ENCODE results near the gene COL16A1.

The COL16A1 gene

DNA sequence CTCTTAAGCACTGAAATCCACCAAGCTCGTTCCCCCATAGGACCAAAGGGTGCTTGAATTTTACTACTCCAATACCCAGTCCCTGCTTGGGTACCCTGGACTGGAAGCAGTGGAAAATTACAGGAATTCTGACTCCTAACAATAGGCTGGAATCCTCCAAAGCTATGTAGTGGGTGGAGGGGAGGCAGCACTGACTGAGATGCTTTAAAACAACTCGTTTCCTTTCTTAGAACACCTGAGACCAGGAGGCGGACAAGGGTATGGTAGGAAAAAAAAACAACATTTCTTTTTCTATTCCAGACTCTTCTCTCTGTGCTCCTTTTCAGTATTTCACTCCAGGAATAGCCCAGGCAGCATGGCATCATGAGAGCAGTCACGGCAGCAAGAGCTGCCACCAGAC is 61.5 kb downstream of the COL16A1 start:
- Histone ChIP-seq H3K4me2 (ENCODE audit: insufficient read depth, low read length) (no peak overlapping the region), H3K36me3 (ENCODE audit: insufficient read depth, low read length) (no peaks in the 10 kb centered on the region; the same call in 1 of the 2 replicates), H3K9ac (ENCODE audit: low read depth, low read length) (no peak overlapping the region), H4K20me1 (ENCODE audit: insufficient read depth, low read length) (peaks cover 25% of the 10 kb centered on the region), H3K4me1 (ENCODE audit: insufficient read depth, low read length) (peaks cover 41% of the 10 kb centered on the region), H3K79me2 (ENCODE audit: insufficient read depth, low read length) (peaks cover 70% of the 10 kb centered on the region), H2AFZ (ENCODE audit: low read depth, low read length) (no peak overlapping the region), H3K9me3 (ENCODE audit: insufficient read depth, low read length, severe bottlenecking) (no peaks in the 10 kb centered on the region), H3K27ac (ENCODE audit: low read length) (no peak overlapping the region), H3K4me3 (ENCODE audit: low read depth in 1 of 2, low read length in 2 of 2) (no peak overlapping the region), H3K27me3 (ENCODE audit: insufficient read depth, low read length, poor library complexity) (no peaks in the 10 kb centered on the region)
- no peak for TF ChIP-seq CTCF (IDR thresholded peaks at IDR 0.05; ENCODE audit: borderline replicate concordance, extremely low read depth, low read length, poor library complexity, severe bottlenecking)
- no peak for TF ChIP-seq EZH2 (IDR thresholded peaks at IDR 0.05; ENCODE audit: borderline replicate concordance, low read depth, low read length, severe bottlenecking)
- ATAC-seq (ENCODE audit: insufficient read depth, low read depth) (no peak), DNase-seq (no peak)

GRCh38 chr1:31640964-31641363 is 62.9 kb downstream of the COL16A1 start:
- Histone ChIP-seq H3K4me1 (ENCODE audit: insufficient read depth, low read length) (peaks cover 39% of the 10 kb centered on the region), H3K27ac (ENCODE audit: low read length) (no peak overlapping the region), H3K27me3 (ENCODE audit: insufficient read depth, low read length, poor library complexity) (no peaks in the 10 kb centered on the region), H3K9ac (ENCODE audit: low read depth, low read length) (no peak overlapping the region), H3K36me3 (ENCODE audit: insufficient read depth, low read length) (no peaks in the 10 kb centered on the region; the same call in 1 of the 2 replicates), H3K79me2 (ENCODE audit: insufficient read depth, low read length) (peaks cover 84% of the 10 kb centered on the region), H3K4me2 (ENCODE audit: insufficient read depth, low read length) (no peak overlapping the region), H3K9me3 (ENCODE audit: insufficient read depth, low read length, severe bottlenecking) (no peaks in the 10 kb centered on the region), H2AFZ (ENCODE audit: low read depth, low read length) (no peak overlapping the region), H4K20me1 (ENCODE audit: insufficient read depth, low read length) (peaks cover 34% of the 10 kb centered on the region), H3K4me3 (ENCODE audit: low read depth in 1 of 2, low read length in 2 of 2) (no peak overlapping the region)
- ATAC-seq (ENCODE audit: insufficient read depth, low read depth) (no peak), DNase-seq (no peak)
- TF ChIP-seq EZH2 (IDR thresholded peaks at IDR 0.05; ENCODE audit: borderline replicate concordance, low read depth, low read length, severe bottlenecking), result no peak
- no peak for TF ChIP-seq CTCF (IDR thresholded peaks at IDR 0.05; ENCODE audit: borderline replicate concordance, extremely low read depth, low read length, poor library complexity, severe bottlenecking)

DNA sequence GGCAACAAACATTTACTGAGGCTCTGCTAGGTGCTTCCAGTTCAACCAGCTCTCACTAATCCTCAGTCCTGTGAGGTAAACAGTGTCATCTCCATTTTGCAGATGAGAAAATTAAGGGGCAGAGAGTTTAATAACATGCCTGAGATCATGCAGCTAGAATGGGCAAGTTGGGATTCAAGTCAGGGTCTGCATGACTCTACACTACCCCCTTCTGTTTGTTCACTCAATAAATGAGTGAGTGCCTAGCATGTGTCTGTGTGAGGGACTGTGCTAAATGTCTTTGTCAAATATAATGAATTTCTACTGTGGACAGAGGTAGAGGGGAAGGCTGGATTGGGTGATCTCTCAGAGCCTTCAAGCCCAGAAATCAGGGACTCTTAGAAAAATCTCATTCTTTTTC is 63.6 kb downstream of the COL16A1 start:
- H3K27me3 ChIP-seq (ENCODE audit: insufficient read depth, low read length, poor library complexity), result no peaks in the 10 kb centered on the region
- H3K4me1 ChIP-seq (ENCODE audit: insufficient read depth, low read length), result peaks cover 31% of the 10 kb centered on the region
- peaks cover under 1% of the 10 kb centered on the region; the same call in 1 of the 2 replicates for H3K36me3 ChIP-seq (ENCODE audit: insufficient read depth, low read length)
- DNase-seq (no peak), ATAC-seq (ENCODE audit: insufficient read depth, low read depth) (no peak)
- H3K9ac ChIP-seq (ENCODE audit: low read depth, low read length), result no peak overlapping the region
- H4K20me1 ChIP-seq (ENCODE audit: insufficient read depth, low read length), result peaks cover 42% of the 10 kb centered on the region
- H3K79me2 ChIP-seq (ENCODE audit: insufficient read depth, low read length), result peaks cover 92% of the 10 kb centered on the region
- TF ChIP-seq EZH2 (IDR thresholded peaks at IDR 0.05; ENCODE audit: borderline replicate concordance, low read depth, low read length, severe bottlenecking), result no peak
- TF ChIP-seq CTCF (IDR thresholded peaks at IDR 0.05; ENCODE audit: borderline replicate concordance, extremely low read depth, low read length, poor library complexity, severe bottlenecking), result no peak
- H3K4me2 ChIP-seq (ENCODE audit: insufficient read depth, low read length), result no peak overlapping the region
- H3K27ac ChIP-seq (ENCODE audit: low read length), result no peak overlapping the region
- no peaks in the 10 kb centered on the region for H3K9me3 ChIP-seq (ENCODE audit: insufficient read depth, low read length, severe bottlenecking)
- H2AFZ ChIP-seq (ENCODE audit: low read depth, low read length), result no peak overlapping the region
- no peak overlapping the region for H3K4me3 ChIP-seq (ENCODE audit: low read depth in 1 of 2, low read length in 2 of 2)

DNA sequence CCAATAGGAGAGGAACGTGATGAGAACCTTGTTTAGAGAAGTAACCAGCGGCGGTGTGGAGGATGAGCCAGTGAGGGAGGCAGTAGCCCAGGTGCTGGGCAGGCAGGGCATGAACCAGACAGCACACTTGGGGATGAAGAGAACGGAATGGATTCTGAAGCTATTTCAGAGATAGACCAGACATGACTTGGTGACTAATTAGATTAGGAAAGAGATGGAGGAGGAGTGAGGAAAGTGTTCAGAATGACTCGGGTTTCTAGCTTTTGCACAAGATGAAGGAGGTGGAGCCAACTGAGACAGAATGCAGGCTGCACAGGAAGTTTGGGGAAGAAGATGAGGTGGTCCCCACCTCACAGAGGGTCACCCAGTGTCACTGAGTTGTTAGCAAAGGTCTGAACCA is 64.3 kb downstream of the COL16A1 start:
- no peak for ATAC-seq (ENCODE audit: insufficient read depth, low read depth)
- Histone ChIP-seq H3K79me2 (ENCODE audit: insufficient read depth, low read length) (peaks cover 95% of the 10 kb centered on the region), H3K27me3 (ENCODE audit: insufficient read depth, low read length, poor library complexity) (no peaks in the 10 kb centered on the region), H3K4me3 (ENCODE audit: low read depth in 1 of 2, low read length in 2 of 2) (no peak overlapping the region), H3K27ac (ENCODE audit: low read length) (peak overlapping the region; percentile 8; the same call in 1 of the 2 replicates), H3K9ac (ENCODE audit: low read depth, low read length) (no peak overlapping the region), H3K36me3 (ENCODE audit: insufficient read depth, low read length) (peaks cover 7% of the 10 kb centered on the region), H4K20me1 (ENCODE audit: insufficient read depth, low read length) (peaks cover 43% of the 10 kb centered on the region), H3K4me2 (ENCODE audit: insufficient read depth, low read length) (no peak overlapping the region), H3K9me3 (ENCODE audit: insufficient read depth, low read length, severe bottlenecking) (no peaks in the 10 kb centered on the region), H3K4me1 (ENCODE audit: insufficient read depth, low read length) (peaks cover 30% of the 10 kb centered on the region), H2AFZ (ENCODE audit: low read depth, low read length) (no peak overlapping the region)
- DNase-seq, result no peak
- TF ChIP-seq EZH2 (IDR thresholded peaks at IDR 0.05; ENCODE audit: borderline replicate concordance, low read depth, low read length, severe bottlenecking), result no peak
- no peak for TF ChIP-seq CTCF (IDR thresholded peaks at IDR 0.05; ENCODE audit: borderline replicate concordance, extremely low read depth, low read length, poor library complexity, severe bottlenecking)
